Testis (tissue), 5 donors: Measurements from ENCODE around the gene FBXO33. TPM values are rescaled to one million over a fixed set of nuclear protein-coding genes. Genes with fewer than 3 reads are reported as not detected.

Experiments
- DNase-seq: peaks from one replicate; pipeline ENCODE4 v3.0.0-alpha.2; 2019
- H3K27ac ChIP-seq, 2 donors: fragments of 200-600 bp; sonication (generic); one replicate each; pipeline ENCODE4 v1.5.1; 2019
- H3K27me3 ChIP-seq: fragments of 200-600 bp; sonication (generic); one replicate; pipeline ENCODE4 v1.5.1; 2019
- H3K36me3 ChIP-seq: fragments of 200-600 bp; sonication (generic); one replicate; pipeline ENCODE4 v1.5.1; 2017; ENCODE audit warnings: low read depth; ENCODE audit errors: missing control alignments
- H3K4me1 ChIP-seq: fragments of 200-600 bp; sonication (generic); one replicate; pipeline ENCODE4 v1.5.1; 2019
- H3K4me3 ChIP-seq, 2 donors: fragments of 200-600 bp; sonication (generic); one replicate each; pipeline ENCODE4 v1.5.1; 2017 to 2019
- H3K9me3 ChIP-seq: fragments of 200-600 bp; sonication (generic); one replicate; pipeline ENCODE4 v1.5.1; 2017
- POLR2A ChIP-seq: fragments of 450-650 bp; IDR thresholded peaks from one replicate; pipeline ENCODE4 v1.6.1; 2017; ENCODE audit warnings: antibody characterized with exemption, mild to moderate bottlenecking, moderate library complexity
- WGBS, 2 donors: methylation state at CpG; one replicate each; pipeline ENCODE4 v1.1.5; 2018; 5-methylcytosine and 5-hydroxymethylcytosine counted together
- intact Hi-C: fragments of 100-400 bp; cut with DNase I; formaldehyde crosslinking; loops from one replicate; pipeline ENCODE4 v1.15.1; 2023; ENCODE audit warnings: low total_unique reads
- long read RNA-seq, 2 donors: transcript quantifications; one replicate each; lab custom pipeline, GENCODE V29; 2026
- polyA plus RNA-seq: library from polyadenylated mRNA; stranded (reverse); fragments of 350-450 nt; fragmentation: Illumina TruSeq; extraction: RNeasy Lipid Tissue Mini Kit (QIAGEN cat#74804); gene quantifications from one replicate; pipeline ENCODE4 v1.2.3, GENCODE V29; 2014; ENCODE audit warnings: low read depth, low replicate concordance; ENCODE audit not compliant: insufficient read depth
- total RNA-seq, 2 donors: library from RNA; depleted of rRNA; stranded (reverse); fragments of >200 nt; gene quantifications; one replicate each; pipeline ENCODE4 v1.2.3, GENCODE V29; 2016
- TF ChIP-seq, protein P1 (sequence below), 3 experiments: fragments of 450-650 bp in 2 of 3; fragments of 200-600 bp in 1 of 3; sonication (generic) in 1 of 3; IDR thresholded peaks; one replicate each; pipeline ENCODE4 v1.5.1; 2016 to 2019; ENCODE audit warnings: antibody characterized with exemption in 3 of 3, mild to moderate bottlenecking in 2 of 3, moderate library complexity in 1 of 3

The FBXO33 gene, protein sequence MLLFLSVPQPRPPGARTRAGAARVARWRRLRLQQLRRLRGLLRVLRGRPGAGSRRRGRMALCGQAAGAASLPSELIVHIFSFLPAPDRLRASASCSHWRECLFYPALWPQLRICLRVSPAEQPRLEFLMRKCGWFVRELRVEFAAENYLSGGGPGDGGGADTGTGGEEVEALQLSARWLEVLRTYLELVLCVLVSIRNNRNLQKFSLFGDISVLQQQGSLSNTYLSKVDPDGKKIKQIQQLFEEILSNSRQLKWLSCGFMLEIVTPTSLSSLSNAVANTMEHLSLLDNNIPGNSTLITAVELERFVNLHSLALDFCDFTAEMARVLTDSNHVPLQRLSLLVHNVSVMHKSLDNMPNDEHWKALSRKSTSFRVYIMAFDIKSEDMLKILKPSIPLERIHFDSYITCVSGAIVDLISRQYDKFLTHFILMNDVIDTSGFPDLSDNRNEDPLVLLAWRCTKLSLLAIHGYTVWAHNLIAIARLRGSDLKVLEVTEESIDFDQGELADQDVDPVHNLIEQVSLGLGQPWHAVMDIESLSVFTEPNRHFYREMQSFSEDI
- 10 to 100 TPM; 20.6 to 27.5 TPM for total RNA-seq
- 23.0 TPM for polyA plus RNA-seq
- long read RNA-seq, donor 1, transcript FBXO33-201 (4 exons, 3,853 nt) = major isoform, 6 of 6 reads
- long read RNA-seq, donor 1, partial matches to known transcripts = 0 of 6 reads
- long read RNA-seq, donor 1, other reads (novel, unspliced or antisense) = 0 of 6 reads
- long read RNA-seq, donor 2, partial matches to known transcripts = 0 of 4 reads
- long read RNA-seq, donor 2, other reads (novel, unspliced or antisense) = 0 of 4 reads

DNA sequence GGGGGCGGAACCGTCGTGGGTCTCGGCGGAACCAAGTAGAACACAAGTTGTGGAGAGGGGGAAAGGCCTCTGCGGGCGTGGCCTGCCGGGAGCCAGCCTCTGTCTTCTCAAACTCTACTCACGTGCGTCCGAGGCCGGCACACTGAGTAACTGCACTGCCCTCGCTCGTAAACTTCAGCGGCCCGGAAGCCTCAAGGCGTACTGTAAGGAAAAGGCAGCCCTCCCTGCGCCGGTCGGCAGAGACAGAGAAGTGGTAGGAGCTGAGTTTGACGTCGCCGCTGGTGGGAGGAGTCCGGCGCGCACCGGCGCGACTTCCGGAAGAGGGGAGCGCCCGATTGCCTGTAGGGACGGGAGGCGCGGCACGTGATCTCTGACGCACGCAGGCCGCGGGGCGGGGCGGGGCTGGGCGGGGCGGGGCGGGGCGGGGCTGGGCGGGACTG, at the start of gene FBXO33:
Gene FBXO33 (minus strand): TSS at position 255 of the 440 bp plus-strand sequence. CDS start 271 bp downstream, outside the sequence.
- Histone ChIP-seq H3K36me3 (no peaks in the 10 kb centered on the region), H3K4me3 (peak within 1 kb of the TSS; percentile 82 to 98), H3K27ac (peak within 1 kb of the TSS; percentile 94 to 99), H3K4me1 (peaks cover 18% of the 10 kb centered on the region), H3K9me3 (no peaks in the 10 kb centered on the region), H3K27me3 (no peaks in the 10 kb centered on the region)
- no peak for TF ChIP-seq POLR2A
- TF ChIP-seq, protein P1, sequence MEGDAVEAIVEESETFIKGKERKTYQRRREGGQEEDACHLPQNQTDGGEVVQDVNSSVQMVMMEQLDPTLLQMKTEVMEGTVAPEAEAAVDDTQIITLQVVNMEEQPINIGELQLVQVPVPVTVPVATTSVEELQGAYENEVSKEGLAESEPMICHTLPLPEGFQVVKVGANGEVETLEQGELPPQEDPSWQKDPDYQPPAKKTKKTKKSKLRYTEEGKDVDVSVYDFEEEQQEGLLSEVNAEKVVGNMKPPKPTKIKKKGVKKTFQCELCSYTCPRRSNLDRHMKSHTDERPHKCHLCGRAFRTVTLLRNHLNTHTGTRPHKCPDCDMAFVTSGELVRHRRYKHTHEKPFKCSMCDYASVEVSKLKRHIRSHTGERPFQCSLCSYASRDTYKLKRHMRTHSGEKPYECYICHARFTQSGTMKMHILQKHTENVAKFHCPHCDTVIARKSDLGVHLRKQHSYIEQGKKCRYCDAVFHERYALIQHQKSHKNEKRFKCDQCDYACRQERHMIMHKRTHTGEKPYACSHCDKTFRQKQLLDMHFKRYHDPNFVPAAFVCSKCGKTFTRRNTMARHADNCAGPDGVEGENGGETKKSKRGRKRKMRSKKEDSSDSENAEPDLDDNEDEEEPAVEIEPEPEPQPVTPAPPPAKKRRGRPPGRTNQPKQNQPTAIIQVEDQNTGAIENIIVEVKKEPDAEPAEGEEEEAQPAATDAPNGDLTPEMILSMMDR (IDR thresholded peaks at IDR 0.05) = no peak
- 0% methylated on average over 32 of the region's 47 CpGs; no CpG with 5 or more reads in 1 of the 2 donors for WGBS, 2 donors
- peak; percentile 97 for DNase-seq
- intact Hi-C loops = loop anchor here (10.0 kb wide), 1 partner anchor 327 kb away; the partner anchor contains the start of gene SEC23A

DNA sequence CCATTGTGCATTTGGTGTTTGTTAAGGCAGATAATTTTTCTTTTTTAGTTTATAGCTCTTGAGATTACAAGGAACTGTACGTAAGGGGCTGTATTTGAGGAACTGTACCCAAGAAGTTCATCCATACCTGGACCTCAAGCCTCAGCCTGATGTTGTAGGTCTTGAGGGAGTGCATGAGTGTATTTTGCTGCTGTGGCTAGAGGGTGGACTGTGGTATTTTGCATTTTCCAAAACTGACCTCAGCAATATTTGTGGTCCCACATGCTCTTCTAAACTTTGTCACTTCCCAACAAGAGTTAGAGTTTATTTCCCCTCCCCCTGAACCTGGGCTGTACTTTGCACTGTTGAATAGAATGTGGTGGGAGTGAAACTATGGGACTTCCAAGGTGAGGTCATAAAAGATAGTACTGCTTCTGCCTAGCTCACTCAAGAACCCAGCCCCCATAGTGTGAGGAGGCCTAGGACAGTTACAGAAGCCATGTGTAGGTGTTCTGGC, 42.2 kb upstream of the FBXO33 start:
- H3K4me3 ChIP-seq = no peak overlapping the region
- no peak for TF ChIP-seq POLR2A
- TF ChIP-seq, protein P1 (IDR thresholded peaks at IDR 0.05) = no peak
- H3K27ac ChIP-seq = no peak overlapping the region
- DNase-seq = no peak
- WGBS, 2 donors = 85 to 94% methylated on average over 1 of the region's 1 CpG
- H3K36me3 ChIP-seq = no peaks in the 10 kb centered on the region
- no peaks in the 10 kb centered on the region for H3K27me3 ChIP-seq
- intact Hi-C loops = no loop called here
- H3K4me1 ChIP-seq = no peaks in the 10 kb centered on the region
- H3K9me3 ChIP-seq = no peaks in the 10 kb centered on the region

DNA sequence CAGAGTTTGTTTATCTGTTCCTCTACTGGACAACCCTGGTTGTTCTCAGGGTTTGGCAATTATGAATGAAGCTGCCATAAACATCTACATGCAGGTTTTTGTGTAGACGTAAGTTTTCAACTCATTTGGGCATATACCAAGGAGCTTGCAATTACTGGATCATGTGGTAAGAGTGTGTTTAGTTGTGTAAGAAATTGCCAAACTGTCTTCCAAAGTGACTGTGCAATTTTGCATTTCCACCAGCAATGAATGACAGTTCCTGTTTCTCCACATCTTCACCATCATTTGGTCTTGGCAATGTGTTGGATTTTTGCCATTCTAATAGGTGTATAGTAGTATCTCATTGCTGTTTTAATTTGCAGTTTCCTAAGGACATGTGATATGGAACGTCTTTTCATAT, 39.8 kb upstream of the FBXO33 start:
- Histone ChIP-seq H3K36me3 (no peaks in the 10 kb centered on the region), H3K27ac (no peak overlapping the region), H3K9me3 (no peaks in the 10 kb centered on the region), H3K27me3 (no peaks in the 10 kb centered on the region), H3K4me1 (no peaks in the 10 kb centered on the region), H3K4me3 (no peak overlapping the region)
- DNase-seq = no peak
- intact Hi-C loops = no loop called here
- WGBS, 2 donors = 86 to 93% methylated on average over 2 of the region's 2 CpGs
- no peak for TF ChIP-seq POLR2A
- TF ChIP-seq, protein P1 (IDR thresholded peaks at IDR 0.05) = no peak

DNA sequence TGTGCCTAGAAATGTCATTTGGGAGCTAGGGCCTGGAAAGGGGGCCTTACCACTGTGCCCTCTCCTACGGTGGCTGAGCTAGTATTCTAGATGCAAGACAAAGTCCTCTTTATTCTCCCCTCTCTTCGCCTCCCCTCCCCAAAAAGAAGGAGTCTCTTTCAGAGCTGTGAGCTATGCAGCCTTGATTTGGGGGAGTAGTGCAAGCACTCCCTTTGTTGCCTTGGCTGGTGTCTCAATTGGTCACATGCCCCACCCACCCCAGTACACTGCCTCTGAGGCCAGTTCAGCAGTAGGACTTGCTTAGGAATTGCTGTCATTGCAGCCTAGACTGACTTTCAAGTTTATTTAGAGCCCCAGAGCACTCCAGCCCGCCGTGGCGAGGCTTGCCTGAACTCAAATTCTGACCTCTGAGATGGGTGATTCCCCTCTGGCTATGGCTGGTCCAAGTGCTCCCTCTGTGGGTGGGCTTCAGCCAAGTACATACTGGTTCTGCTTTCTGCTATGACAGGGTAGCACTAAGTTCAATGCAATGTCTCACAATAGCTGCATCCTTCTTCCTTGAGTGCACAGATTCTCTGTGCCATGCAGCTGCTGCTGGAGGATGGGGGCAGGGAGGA, 37.0 kb upstream of the FBXO33 start:
- DNase-seq = peak; percentile 21
- no peaks in the 10 kb centered on the region for H3K27me3 ChIP-seq

More for the DNA sequence above, 37.0 kb upstream of the FBXO33 start:
- WGBS, 2 donors = 52 to 92% methylated on average over 2 to 5 of the region's 5 CpGs
- no peaks in the 10 kb centered on the region for H3K4me1 ChIP-seq
- intact Hi-C loops = no loop called here
- H3K4me3 ChIP-seq = no peak overlapping the region
- H3K27ac ChIP-seq = no peak overlapping the region
- TF ChIP-seq, protein P1 (IDR thresholded peaks at IDR 0.05) = no peak
- no peak for TF ChIP-seq POLR2A
- no peaks in the 10 kb centered on the region for H3K36me3 ChIP-seq
- H3K9me3 ChIP-seq = no peaks in the 10 kb centered on the region
